Measurements from ENCODE around the gene STEAP1B.

GRCh38 chr7:22371878-22372277 is 128.1 kb downstream of the STEAP1B start:
- no peak for TF ChIP-seq CTCF (IDR thresholded peaks at IDR 0.05)
- no peak for TF ChIP-seq POLR2A (IDR thresholded peaks at IDR 0.05)
